Activated CD8-positive, alpha-beta memory T cell treated with anti-CD3 and anti-CD28 coated beads, Interleukin-2, amount 50 U/mL, for 4 hours (primary cell): ENCODE results near the gene BUB1B.
"Not testable (repeated sequence)": the region's sequence is repeated elsewhere in the genome, so short reads cannot be mapped to it uniquely, and the experiment has no call there.

Experiments used
- DNase-seq: peaks from one replicate; pipeline ENCODE4 v3.0.0-alpha.2; 2020

BUB1B gene

GRCh38 chr15:40137303-40138200, 23.3 kb upstream of the BUB1B start:
- DNase-seq, result no peak

- not testable (repeated sequence) for DNase-seq
These were observed 22.7 kb upstream of the BUB1B start for GRCh38 chr15:40138201-40138570.

DNA sequence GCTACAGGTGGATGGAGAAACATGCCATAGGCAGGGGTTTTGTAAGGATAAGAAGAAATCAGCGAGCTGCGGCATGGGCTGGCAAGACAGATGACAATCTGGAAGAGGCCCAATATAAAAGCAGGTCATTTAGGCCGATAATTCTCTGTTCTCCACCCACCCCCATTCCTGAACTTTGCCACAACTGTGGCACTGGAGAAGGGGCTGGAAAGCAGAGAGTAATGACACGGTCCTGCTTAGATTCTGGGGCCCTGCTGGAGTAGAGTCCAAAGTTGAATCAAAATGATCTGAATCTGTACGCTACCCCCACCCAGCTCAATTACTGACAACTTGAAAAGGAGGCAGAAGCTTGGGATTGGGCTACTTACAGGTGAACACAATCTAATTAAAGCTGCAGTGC, 18.4 kb upstream of the BUB1B start:
- no peak for DNase-seq

- DNase-seq, result no peak
These were observed 14.8 kb upstream of the BUB1B start for GRCh38 chr15:40146037-40146436.

GRCh38 chr15:40149339-40149738, 11.5 kb upstream of the BUB1B start:
- no peak for DNase-seq

GRCh38 chr15:40150163-40150925, 10.5 kb upstream of the BUB1B start:
- peak; percentile 22 for DNase-seq

GRCh38 chr15:40151499-40151898, 9.4 kb upstream of the BUB1B start:
- no peak for DNase-seq

- no peak for DNase-seq
These were observed 8.9 kb upstream of the BUB1B start for GRCh38 chr15:40151991-40152390.

DNA sequence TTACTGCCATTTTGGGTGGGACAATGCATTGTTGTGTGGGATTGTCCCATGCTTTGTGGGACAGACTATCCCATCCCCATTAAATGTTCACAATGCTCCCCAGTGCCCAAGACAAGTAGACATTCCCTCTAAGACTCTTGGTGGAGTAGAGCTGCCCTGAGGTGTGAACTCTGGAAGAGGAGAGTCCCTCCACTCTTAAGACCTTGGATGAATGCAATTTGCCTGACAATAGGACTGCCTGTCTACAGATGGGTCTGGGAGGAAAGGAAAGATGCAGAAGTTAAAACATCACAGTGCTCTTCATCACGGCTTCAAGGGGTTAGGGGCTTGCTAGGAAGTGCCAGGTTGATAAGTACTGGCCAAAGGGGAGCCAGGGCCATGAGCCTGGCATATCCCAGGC, 6.0 kb upstream of the BUB1B start:
- not testable (repeated sequence) for DNase-seq

- no peak for DNase-seq
These were observed 5.5 kb upstream of the BUB1B start for GRCh38 chr15:40155270-40155910.

- no peak for DNase-seq
These were observed 3.0 kb upstream of the BUB1B start for GRCh38 chr15:40157778-40158447.

- DNase-seq, result no peak
These were observed 848 bp upstream of the BUB1B start for GRCh38 chr15:40160021-40160420.

DNA sequence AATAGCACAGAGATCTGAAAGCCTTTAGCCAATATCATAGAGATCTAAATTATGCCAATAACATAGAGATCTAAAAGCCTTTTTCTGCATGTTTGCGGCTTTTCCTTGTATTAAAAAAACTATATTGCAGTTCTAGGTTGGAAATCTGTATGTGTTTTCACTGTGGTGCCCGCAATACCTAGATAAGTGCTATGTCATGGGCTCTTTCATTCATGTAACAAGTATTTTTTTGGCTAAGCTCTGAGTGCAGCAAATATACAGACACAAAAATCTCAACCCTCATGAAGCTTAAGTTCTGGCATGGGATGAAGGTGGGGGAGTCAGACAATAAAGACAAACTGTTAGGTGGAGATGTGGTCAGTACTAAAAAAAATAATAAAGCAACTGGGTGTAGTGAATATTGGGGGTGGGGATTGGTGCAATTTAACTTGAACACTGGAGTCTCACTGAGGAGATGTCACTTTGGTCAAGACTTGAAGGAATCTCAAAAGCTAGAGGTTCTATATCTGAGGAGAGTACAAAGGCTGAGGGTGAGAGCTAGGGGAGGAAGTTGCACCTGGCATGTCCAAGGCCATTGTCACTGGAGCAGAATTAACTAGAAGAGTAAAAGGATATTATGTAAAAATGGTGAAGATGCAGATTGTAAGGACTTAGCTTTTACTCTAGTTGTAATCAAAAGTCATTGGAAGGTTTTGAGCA, 973 bp downstream of the BUB1B start:
- DNase-seq, result no peak

DNA sequence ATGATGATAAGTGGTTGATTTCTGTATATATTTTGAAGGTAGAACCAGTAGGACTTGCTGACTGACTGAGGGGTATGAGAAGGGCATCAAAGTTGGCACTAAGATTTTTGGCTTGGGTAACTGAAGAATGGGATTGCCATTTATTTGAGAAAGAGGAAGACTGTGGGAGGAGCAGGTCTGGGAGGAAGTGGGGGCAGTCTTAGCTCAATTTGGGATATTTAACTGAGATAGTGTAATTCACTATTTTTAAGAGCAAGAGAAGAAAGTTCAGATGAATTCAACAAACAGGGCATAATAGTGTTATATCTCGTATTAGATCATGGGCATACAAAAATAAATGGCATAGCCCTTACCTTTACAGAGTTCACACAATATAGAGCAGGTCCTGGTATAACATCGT, 1.7 kb downstream of the BUB1B start:
- DNase-seq, result no peak

GRCh38 chr15:40163657-40164416, 3.0 kb downstream of the BUB1B start:
- DNase-seq, result no peak

GRCh38 chr15:40167374-40167773, 6.5 kb downstream of the BUB1B start:
- DNase-seq, result not testable (repeated sequence)

DNA sequence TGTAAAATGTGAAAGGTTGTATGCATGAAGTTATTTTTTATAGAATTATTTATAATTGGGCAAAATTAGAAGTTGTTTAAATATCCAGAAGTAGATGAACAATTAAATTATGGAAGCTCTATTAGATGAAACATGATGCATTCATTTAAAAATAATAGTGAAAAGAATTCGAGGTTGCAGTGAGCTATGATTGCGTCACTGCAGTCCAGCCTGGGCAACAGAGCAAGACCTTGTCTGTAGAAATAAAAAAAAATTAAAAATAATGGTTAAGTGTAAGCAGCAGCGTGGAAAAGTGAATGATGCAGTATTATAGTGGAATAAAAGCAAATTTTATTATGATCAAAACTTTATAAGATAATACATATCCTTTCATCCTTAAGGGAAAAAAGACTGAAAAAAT, 14.3 kb downstream of the BUB1B start:
- DNase-seq, result no peak

DNA sequence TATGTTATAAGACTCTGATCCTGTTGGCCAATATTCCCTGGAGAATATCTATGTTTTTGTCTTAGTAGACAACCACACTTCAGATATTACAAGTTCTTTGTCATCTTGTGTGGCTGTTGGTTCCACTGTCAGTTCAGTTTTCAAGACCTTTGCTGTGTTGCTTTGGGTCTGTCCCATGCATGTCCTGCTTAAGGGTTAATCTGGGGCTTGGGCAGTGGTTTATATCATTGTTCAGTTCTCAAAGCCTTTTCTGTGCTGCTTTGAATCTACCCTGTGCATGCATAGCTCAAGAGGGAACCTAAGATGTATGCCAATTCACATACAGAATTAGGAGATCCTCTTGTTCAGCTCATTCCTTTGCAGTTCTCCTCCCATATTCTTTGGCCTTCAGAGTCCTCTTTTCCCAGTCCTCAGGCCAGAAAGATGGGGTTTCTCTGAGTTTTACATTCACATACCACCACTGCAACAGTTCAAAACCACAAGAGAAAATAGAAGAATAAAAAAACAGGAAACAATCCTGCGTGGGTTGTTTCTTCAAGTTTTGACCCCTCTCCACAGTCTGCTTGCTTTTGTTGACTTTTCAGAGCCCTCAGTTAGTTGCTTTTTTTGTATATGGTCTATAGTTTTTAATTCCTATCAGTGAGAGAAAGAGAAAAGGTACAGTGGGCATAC, 21.6 kb downstream of the BUB1B start:
- DNase-seq, result no peak

- DNase-seq, result no peak
These were observed 23.0 kb downstream of the BUB1B start for GRCh38 chr15:40183636-40184463.

DNA sequence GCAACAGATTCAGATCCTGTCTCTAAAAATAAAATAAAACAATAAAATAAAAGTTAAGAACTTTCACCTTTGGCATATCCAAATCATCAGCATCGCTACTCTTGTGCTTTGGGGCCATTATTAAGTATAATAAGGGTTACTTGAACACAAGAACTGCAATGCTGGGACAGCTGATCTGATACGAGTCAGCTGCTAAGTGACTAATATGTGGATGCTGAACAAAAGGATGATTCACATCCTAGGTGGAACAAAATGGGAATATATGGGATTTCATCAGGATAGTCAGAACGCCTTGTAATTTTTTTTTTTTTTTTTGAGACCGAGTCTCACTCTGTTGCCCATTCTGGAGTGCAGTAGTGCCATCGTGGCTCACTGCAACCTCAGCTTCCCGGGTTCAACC, 29.7 kb downstream of the BUB1B start:
- no peak for DNase-seq
